H9 (cell line): ENCODE data around the gene OSBPL10. TPM values are rescaled to one million over a fixed set of nuclear protein-coding genes. Genes with fewer than 3 reads are reported as not detected.

Experiments
- DNase-seq: peaks from one replicate; pipeline ENCODE4 v3.0.0-alpha.2; 2017
- H2AFZ ChIP-seq: one replicate; pipeline ENCODE4 v1.6.1; 2013; ENCODE audit warnings: mild to moderate bottlenecking, low read length, control low read depth, moderate library complexity
- H2AK5ac ChIP-seq: 2 replicates; pipeline ENCODE4 v1.6.1; 2013; ENCODE audit warnings: low read length, control low read depth, mixed read lengths; ENCODE audit not compliant: insufficient read length
- H2BK120ac ChIP-seq: one replicate; pipeline ENCODE4 v1.6.1; 2013; ENCODE audit warnings: low read depth, mild to moderate bottlenecking, low read length, control low read depth, inconsistent platforms; ENCODE audit not compliant: poor library complexity, severe bottlenecking
- H2BK12ac ChIP-seq: 2 replicates; pipeline ENCODE4 v1.6.1; 2013; ENCODE audit warnings: low read length, control low read depth, mixed read lengths, low read depth; ENCODE audit not compliant: insufficient read length
- H2BK15ac ChIP-seq: 2 replicates; pipeline ENCODE4 v1.6.1; 2013; ENCODE audit warnings: low read depth, low read length, control low read depth
- H2BK20ac ChIP-seq: one replicate; pipeline ENCODE4 v1.6.1; 2013; ENCODE audit warnings: low read depth, mild to moderate bottlenecking, low read length, control low read depth, inconsistent platforms; ENCODE audit not compliant: poor library complexity, severe bottlenecking
- H2BK5ac ChIP-seq: 2 replicates; pipeline ENCODE4 v1.6.1; 2013; ENCODE audit warnings: low read length, control low read depth, mixed read lengths; ENCODE audit not compliant: insufficient read length
- H3K14ac ChIP-seq: 2 replicates; pipeline ENCODE4 v1.6.1; 2013; ENCODE audit warnings: low read length, control low read depth; ENCODE audit not compliant: insufficient read depth
- H3K18ac ChIP-seq: 2 replicates; pipeline ENCODE4 v1.6.1; 2013; ENCODE audit warnings: low read depth, mild to moderate bottlenecking, mixed read lengths, low read length, control low read depth; ENCODE audit not compliant: insufficient read length
- H3K23ac ChIP-seq: 2 replicates; pipeline ENCODE4 v1.6.1; 2013; ENCODE audit warnings: low read length, control low read depth, mixed read lengths, low read depth; ENCODE audit not compliant: insufficient read length
- H3K23me2 ChIP-seq: 2 replicates; pipeline ENCODE4 v1.6.1; 2013; ENCODE audit warnings: low read depth, mild to moderate bottlenecking, mixed read lengths, low read length, control low read depth; ENCODE audit not compliant: insufficient read length, poor library complexity, severe bottlenecking
- H3K27ac ChIP-seq: 2 replicates; pipeline ENCODE4 v1.5.1; 2013; ENCODE audit warnings: low read length, control low read depth, mixed read lengths, low read depth; ENCODE audit not compliant: insufficient read length
- H3K27me3 ChIP-seq: 2 replicates; pipeline ENCODE4 v1.6.1; 2013; ENCODE audit warnings: low read length, control low read depth, inconsistent platforms; ENCODE audit not compliant: insufficient read depth
- H3K4ac ChIP-seq: 2 replicates; pipeline ENCODE4 v1.6.1; 2013; ENCODE audit warnings: low read depth, mild to moderate bottlenecking, control low read depth, inconsistent platforms, low read length, moderate library complexity
- H3K4me1 ChIP-seq: 2 replicates; pipeline ENCODE4 v1.6.1; 2013; ENCODE audit warnings: low read length, control low read depth, inconsistent platforms; ENCODE audit not compliant: insufficient read depth
- H3K4me2 ChIP-seq: 2 replicates; pipeline ENCODE4 v1.6.1; 2013; ENCODE audit warnings: low read length, control low read depth, mixed read lengths; ENCODE audit not compliant: insufficient read length, insufficient read depth
- H3K56ac ChIP-seq: 2 replicates; pipeline ENCODE4 v1.6.1; 2013; ENCODE audit warnings: low read depth, mild to moderate bottlenecking, mixed read lengths, low read length, control low read depth; ENCODE audit not compliant: insufficient read length
- H3K79me1 ChIP-seq: 2 replicates; pipeline ENCODE4 v1.6.1; 2013; ENCODE audit warnings: low read depth, mild to moderate bottlenecking, moderate library complexity, low read length, control low read depth, inconsistent platforms; ENCODE audit not compliant: insufficient read depth, poor library complexity, severe bottlenecking
- H3K79me2 ChIP-seq: 2 replicates; pipeline ENCODE4 v1.6.1; 2013; ENCODE audit warnings: low read length, control low read depth, inconsistent platforms; ENCODE audit not compliant: insufficient read depth
- H3K9ac ChIP-seq: 2 replicates; pipeline ENCODE4 v1.6.1; 2013; ENCODE audit warnings: low read length, control low read depth, mixed read lengths; ENCODE audit not compliant: insufficient read length; ENCODE audit errors: extremely low read depth
- H3K9me3 ChIP-seq: one replicate; pipeline ENCODE4 v1.6.1; 2013; ENCODE audit warnings: low read depth, low read length, inconsistent platforms; ENCODE audit not compliant: control insufficient read depth
- H3T11ph ChIP-seq: one replicate; pipeline ENCODE4 v1.6.1; 2013; ENCODE audit warnings: mild to moderate bottlenecking, low read length, control low read depth, inconsistent platforms
- H4K20me1 ChIP-seq: one replicate; pipeline ENCODE4 v1.6.1; 2013; ENCODE audit not compliant: control insufficient read depth, insufficient read length, insufficient read depth
- H4K5ac ChIP-seq: 2 replicates; pipeline ENCODE4 v1.6.1; 2013; ENCODE audit warnings: low read depth, mild to moderate bottlenecking, mixed read lengths, low read length, control low read depth; ENCODE audit not compliant: insufficient read length
- H4K8ac ChIP-seq: replicated peaks from 2 replicates; pipeline ENCODE4 v1.6.1; 2013; ENCODE audit warnings: low read length, control low read depth, mixed read lengths, low read depth; ENCODE audit not compliant: insufficient read length
- H4K91ac ChIP-seq: 2 replicates; pipeline ENCODE4 v1.6.1; 2013; ENCODE audit warnings: low read depth, mild to moderate bottlenecking, moderate library complexity, mixed read lengths, low read length, control low read depth; ENCODE audit not compliant: insufficient read length
- H3K27ac Mint-ChIP-seq, 3 experiments: 2 replicates in 2 of 3; 3 replicates in 1 of 3; pipeline ENCODE4 v1.8.0; 2020 to 2021; ENCODE audit warnings: mixed read lengths in 3 of 3, mild to moderate bottlenecking in 1 of 3, moderate library complexity in 1 of 3
- H3K27me3 Mint-ChIP-seq: 2 replicates; pipeline ENCODE4 v1.8.0; 2021; ENCODE audit warnings: low read depth, mild to moderate bottlenecking, moderate library complexity, mixed read lengths
- H3K36me3 Mint-ChIP-seq, 3 experiments: 2 replicates in 2 of 3; 3 replicates in 1 of 3; pipeline ENCODE4 v1.8.0; 2020 to 2021; ENCODE audit warnings: low read depth in 3 of 3, mixed read lengths in 3 of 3; ENCODE audit not compliant: insufficient read depth in 1 of 3
- H3K4me1 Mint-ChIP-seq, 2 experiments: 2 replicates each; pipeline ENCODE4 v1.8.0; 2020; ENCODE audit warnings: mixed read lengths in 2 of 2
- H3K4me3 Mint-ChIP-seq, 2 experiments: 2 replicates in 1 of 2; 3 replicates in 1 of 2; pipeline ENCODE4 v1.8.0; 2020 to 2021; ENCODE audit warnings: mild to moderate bottlenecking in 2 of 2, mixed read lengths in 2 of 2, moderate library complexity in 1 of 2
- H3K9me3 Mint-ChIP-seq, 2 experiments: 2 replicates in 1 of 2; 3 replicates in 1 of 2; pipeline ENCODE4 v1.8.0; 2020; ENCODE audit warnings: mild to moderate bottlenecking in 2 of 2, mixed read lengths in 2 of 2, moderate library complexity in 1 of 2
- WGBS: extraction: QIAGEN DNeasy Blood & Tissue Kit; methylation state at CpG from one replicate; pipeline ENCODE4 v1.1.7; 2013; ENCODE audit warnings: missing lambda C conversion rate, low lambda C conversion rate, mixed read lengths; ENCODE audit not compliant: insufficient read length; ENCODE audit errors: extremely low coverage; 5-methylcytosine and 5-hydroxymethylcytosine counted together
- total RNA-seq: library from RNA; stranded (reverse); gene quantifications from 2 replicates; pipeline ENCODE4 v1.2.1, GENCODE V29; 2021
- TF ChIP-seq, protein P1 (sequence below): fragments of 200-600 bp; sonication (generic); conservative IDR thresholded peaks from 3 replicates; pipeline ENCODE4 v1.8.0; 2021; ENCODE audit warnings: antibody characterized with exemption, mild to moderate bottlenecking

The OSBPL10 gene
- total RNA-seq, 1 experiment from 2014 or later = 42.7 TPM

DNA sequence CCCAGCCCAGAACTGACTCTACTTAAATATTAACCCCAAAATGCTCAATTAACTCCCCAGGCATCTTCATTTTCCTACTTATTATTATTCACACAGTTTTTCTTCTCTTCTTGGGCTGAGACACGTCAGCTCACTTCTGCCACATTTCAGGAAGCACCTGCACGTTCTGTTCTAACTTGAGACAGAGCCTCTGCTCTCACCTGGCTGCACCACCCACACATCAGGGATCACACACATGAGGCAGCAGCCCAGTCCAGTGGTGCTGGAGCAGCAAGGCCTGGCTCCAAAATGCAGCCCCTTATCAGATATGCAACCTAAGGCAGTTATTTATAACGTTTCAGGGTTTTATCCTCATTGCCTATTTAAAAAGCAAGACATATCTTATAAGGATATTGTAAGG, 127.5 kb downstream of the OSBPL10 start:
- TF ChIP-seq, protein P1, sequence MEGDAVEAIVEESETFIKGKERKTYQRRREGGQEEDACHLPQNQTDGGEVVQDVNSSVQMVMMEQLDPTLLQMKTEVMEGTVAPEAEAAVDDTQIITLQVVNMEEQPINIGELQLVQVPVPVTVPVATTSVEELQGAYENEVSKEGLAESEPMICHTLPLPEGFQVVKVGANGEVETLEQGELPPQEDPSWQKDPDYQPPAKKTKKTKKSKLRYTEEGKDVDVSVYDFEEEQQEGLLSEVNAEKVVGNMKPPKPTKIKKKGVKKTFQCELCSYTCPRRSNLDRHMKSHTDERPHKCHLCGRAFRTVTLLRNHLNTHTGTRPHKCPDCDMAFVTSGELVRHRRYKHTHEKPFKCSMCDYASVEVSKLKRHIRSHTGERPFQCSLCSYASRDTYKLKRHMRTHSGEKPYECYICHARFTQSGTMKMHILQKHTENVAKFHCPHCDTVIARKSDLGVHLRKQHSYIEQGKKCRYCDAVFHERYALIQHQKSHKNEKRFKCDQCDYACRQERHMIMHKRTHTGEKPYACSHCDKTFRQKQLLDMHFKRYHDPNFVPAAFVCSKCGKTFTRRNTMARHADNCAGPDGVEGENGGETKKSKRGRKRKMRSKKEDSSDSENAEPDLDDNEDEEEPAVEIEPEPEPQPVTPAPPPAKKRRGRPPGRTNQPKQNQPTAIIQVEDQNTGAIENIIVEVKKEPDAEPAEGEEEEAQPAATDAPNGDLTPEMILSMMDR = no peak
- Histone ChIP-seq H2BK5ac (no peak overlapping the region), H3K23ac (no peak overlapping the region), H4K20me1 (no peaks in the 10 kb centered on the region), H3K79me1 (peaks cover 8% of the 10 kb centered on the region), H3K9me3 (no peaks in the 10 kb centered on the region), H3K4me1 (peaks cover 5% of the 10 kb centered on the region), H3K18ac (no peak overlapping the region), H4K5ac (no peak overlapping the region), H3K23me2 (no peaks in the 10 kb centered on the region), H3K27ac (no peak overlapping the region), H2BK120ac (no peak overlapping the region), H3K4ac (no peak overlapping the region), H2BK12ac (no peak overlapping the region), H3T11ph (no peak overlapping the region), H3K9ac (no peak overlapping the region), H2AK5ac (no peak overlapping the region), H3K79me2 (peaks cover 3% of the 10 kb centered on the region; the same call in 1 of the 2 replicates), H3K14ac (no peak overlapping the region), H2BK20ac (no peak overlapping the region), H4K8ac (no peak overlapping the region), H2AFZ (no peak overlapping the region), H3K27me3 (no peaks in the 10 kb centered on the region), H3K4me2 (no peak overlapping the region), H4K91ac (no peak overlapping the region), H3K56ac (no peak overlapping the region), H2BK15ac (no peak overlapping the region)
- H3K4me3 Mint-ChIP-seq = no peak overlapping the region
- peaks cover 6 to 16% of the 10 kb centered on the region in 2 experiments for H3K4me1 Mint-ChIP-seq
- no peak for DNase-seq
- H3K36me3 Mint-ChIP-seq = no peaks in the 10 kb centered on the region; a peak in 1 of 7 replicates
- H3K27me3 Mint-ChIP-seq = no peaks in the 10 kb centered on the region
- H3K27ac Mint-ChIP-seq = no peak overlapping the region
- no peaks in the 10 kb centered on the region for H3K9me3 Mint-ChIP-seq
- no CpG with 5 or more reads among the region's 3 CpGs for WGBS
